Activated naive CD4-positive, alpha-beta T cell treated with anti-CD3 and anti-CD28 coated beads, Interleukin-2, amount 10 ng/mL, durations not matched to agents 7 days and 5 days (primary cell): ENCODE data around the gene SHB.
A peak's percentile ranks its signal among the peaks of the same experiment; 100 is the strongest.
"Not testable (repeated sequence)": the region's sequence is repeated elsewhere in the genome, so short reads cannot be mapped to it uniquely, and the experiment has no call there.

Experiments used
- CTCF ChIA-PET: fragments of 350-600 bp; sonication (Branson Sonifier 250); formaldehyde crosslinking; loops from one replicate; lab custom pipeline; 2021; ENCODE audit warnings: antibody characterized with exemption; lab: Charles Lee
- DNase-seq: peaks from one replicate; pipeline ENCODE4 v3.0.0-alpha.2; 2020
- H3K27ac Mint-ChIP-seq: one replicate; pipeline ENCODE4 v1.8.0; 2021; ENCODE audit warnings: mild to moderate bottlenecking, moderate library complexity, mixed read lengths
- H3K27me3 Mint-ChIP-seq: one replicate; pipeline ENCODE4 v1.8.0; 2021; ENCODE audit warnings: mild to moderate bottlenecking, mixed read lengths
- H3K36me3 Mint-ChIP-seq: one replicate; pipeline ENCODE4 v1.8.0; 2021; ENCODE audit warnings: mixed read lengths
- H3K4me1 Mint-ChIP-seq: one replicate; pipeline ENCODE4 v1.8.0; 2021; ENCODE audit warnings: mixed read lengths
- H3K4me3 Mint-ChIP-seq: one replicate; pipeline ENCODE4 v1.8.0; 2021; ENCODE audit warnings: mild to moderate bottlenecking, moderate library complexity, mixed read lengths
- H3K9me3 Mint-ChIP-seq: one replicate; pipeline ENCODE4 v1.8.0; 2021; ENCODE audit warnings: mixed read lengths

The SHB gene

GRCh38 chr9:37917801-37918664 is 151.0 kb downstream of the SHB start:
- peaks cover 3% of the 10 kb centered on the region for H3K27me3 Mint-ChIP-seq
- no peaks in the 10 kb centered on the region for H3K9me3 Mint-ChIP-seq
- no peak for DNase-seq
- no peaks in the 10 kb centered on the region for H3K4me1 Mint-ChIP-seq
- CTCF ChIA-PET = interaction anchor here (1.2 kb wide), 1 partner anchor 242 kb away, joined by 3 read pairs; no protein-coding TSS in a partner anchor
- no peak overlapping the region for H3K4me3 Mint-ChIP-seq
- no peak overlapping the region for H3K27ac Mint-ChIP-seq
- no peaks in the 10 kb centered on the region for H3K36me3 Mint-ChIP-seq

GRCh38 chr9:37917313-37917731 is 151.7 kb downstream of the SHB start:
- Mint-ChIP-seq H3K27me3 (peaks cover 3% of the 10 kb centered on the region), H3K9me3 (no peaks in the 10 kb centered on the region), H3K36me3 (no peaks in the 10 kb centered on the region), H3K4me1 (no peaks in the 10 kb centered on the region), H3K4me3 (no peak overlapping the region), H3K27ac (no peak overlapping the region)
- no peak for DNase-seq
- CTCF ChIA-PET = interaction anchor here (1.6 kb wide), 1 partner anchor 244 kb away, joined by 4 read pairs; no protein-coding TSS in a partner anchor

- Mint-ChIP-seq H3K27me3 (peaks cover 3% of the 10 kb centered on the region), H3K4me1 (no peaks in the 10 kb centered on the region), H3K9me3 (no peaks in the 10 kb centered on the region), H3K27ac (no peak overlapping the region), H3K4me3 (no peak overlapping the region), H3K36me3 (no peaks in the 10 kb centered on the region)
- CTCF ChIA-PET = interaction anchor here (0.9 to 1.6 kb wide), 2 partner anchors 170 to 244 kb away, joined by 3 to 4 read pairs; no protein-coding TSS in a partner anchor
- DNase-seq = no peak
Measured at GRCh38 chr9:37916471-37917312, 152.3 kb downstream of the SHB start.

- Mint-ChIP-seq H3K36me3 (no peaks in the 10 kb centered on the region), H3K4me3 (no peak overlapping the region), H3K9me3 (no peaks in the 10 kb centered on the region), H3K27me3 (peaks cover under 1% of the 10 kb centered on the region), H3K27ac (peak overlapping the region; percentile 37), H3K4me1 (no peaks in the 10 kb centered on the region)
- CTCF ChIA-PET = interaction anchor here (0.9 to 1.9 kb wide), 3 partner anchors 171 to 485 kb away, joined by 3 to 5 read pairs (median 4); no protein-coding TSS in a partner anchor
- DNase-seq = no peak
Measured at GRCh38 chr9:37915911-37916470, 153.0 kb downstream of the SHB start.

- no peak overlapping the region for H3K4me3 Mint-ChIP-seq
- CTCF ChIA-PET = interaction anchor here (1.0 to 3.2 kb wide), 12 partner anchors 7 to 486 kb away, joined by 4 to 29 read pairs (median 5); partner anchors contain the start of gene SHB
- no peak for DNase-seq
- H3K9me3 Mint-ChIP-seq = no peaks in the 10 kb centered on the region
- H3K36me3 Mint-ChIP-seq = no peaks in the 10 kb centered on the region
- no peaks in the 10 kb centered on the region for H3K27me3 Mint-ChIP-seq
- H3K4me1 Mint-ChIP-seq = no peaks in the 10 kb centered on the region
- H3K27ac Mint-ChIP-seq = no peak overlapping the region
Measured at GRCh38 chr9:37914701-37915358, 154.2 kb downstream of the SHB start.

- no peak for DNase-seq
- no peaks in the 10 kb centered on the region for H3K27me3 Mint-ChIP-seq
- no peak overlapping the region for H3K4me3 Mint-ChIP-seq
- no peaks in the 10 kb centered on the region for H3K9me3 Mint-ChIP-seq
- CTCF ChIA-PET = interaction anchor here (0.7 to 3.2 kb wide), 28 partner anchors 8 to 519 kb away, joined by 3 to 29 read pairs (median 4); partner anchors contain the start of gene SHB
- H3K4me1 Mint-ChIP-seq = no peaks in the 10 kb centered on the region
- H3K36me3 Mint-ChIP-seq = no peaks in the 10 kb centered on the region
- H3K27ac Mint-ChIP-seq = no peak overlapping the region
Measured at GRCh38 chr9:37914154-37914551, 154.9 kb downstream of the SHB start.

GRCh38 chr9:37913480-37914153 is 155.4 kb downstream of the SHB start:
- CTCF ChIA-PET = interaction anchor here (0.7 to 3.2 kb wide), 32 partner anchors 8 to 520 kb away, joined by 3 to 29 read pairs (median 4); partner anchors contain the start of gene SHB
- Mint-ChIP-seq H3K4me3 (no peak overlapping the region), H3K9me3 (no peaks in the 10 kb centered on the region), H3K27me3 (no peaks in the 10 kb centered on the region), H3K36me3 (no peaks in the 10 kb centered on the region), H3K4me1 (no peaks in the 10 kb centered on the region), H3K27ac (no peak overlapping the region)
- DNase-seq = peak; percentile 86

- Mint-ChIP-seq H3K27ac (no peak overlapping the region), H3K9me3 (no peaks in the 10 kb centered on the region), H3K27me3 (peaks cover 9% of the 10 kb centered on the region), H3K36me3 (no peaks in the 10 kb centered on the region), H3K4me3 (no peak overlapping the region), H3K4me1 (no peaks in the 10 kb centered on the region)
- no peak for DNase-seq
- CTCF ChIA-PET = interaction anchor here (0.8 to 1.3 kb wide), 6 partner anchors 9 to 312 kb away, joined by 3 to 5 read pairs (median 4); no protein-coding TSS in a partner anchor
Measured at GRCh38 chr9:37911271-37911681, 157.8 kb downstream of the SHB start.

GRCh38 chr9:37910271-37910670 is 158.8 kb downstream of the SHB start:
- Mint-ChIP-seq H3K4me3 (no peak overlapping the region), H3K27ac (no peak overlapping the region)

GRCh38 chr9:37909836-37910235 is 159.2 kb downstream of the SHB start:
- DNase-seq, H3K27ac Mint-ChIP-seq, H3K36me3 Mint-ChIP-seq, H3K4me1 Mint-ChIP-seq, H3K4me3 Mint-ChIP-seq, H3K9me3 Mint-ChIP-seq: not testable (repeated sequence)
- peaks cover 14% of the 10 kb centered on the region for H3K27me3 Mint-ChIP-seq
- CTCF ChIA-PET = interaction anchor here (0.8 kb wide), 1 partner anchor 11 kb away, joined by 3 read pairs; no protein-coding TSS in a partner anchor

More at GRCh38 chr9:37910271-37910670, 158.8 kb downstream of the SHB start:
- no peaks in the 10 kb centered on the region for H3K9me3 Mint-ChIP-seq
- DNase-seq = no peak
- H3K4me1 Mint-ChIP-seq = no peaks in the 10 kb centered on the region
- H3K27me3 Mint-ChIP-seq = peaks cover 14% of the 10 kb centered on the region
- CTCF ChIA-PET = interaction anchor here (0.8 to 1.3 kb wide), 3 partner anchors 8 to 250 kb away, joined by 3 read pairs; no protein-coding TSS in a partner anchor
- H3K36me3 Mint-ChIP-seq = no peaks in the 10 kb centered on the region

- H3K36me3 Mint-ChIP-seq = no peaks in the 10 kb centered on the region
- H3K27me3 Mint-ChIP-seq = peaks cover 19% of the 10 kb centered on the region
- no peak for DNase-seq
- no peak overlapping the region for H3K4me3 Mint-ChIP-seq
- H3K27ac Mint-ChIP-seq = no peak overlapping the region
- H3K9me3 Mint-ChIP-seq = no peaks in the 10 kb centered on the region
- CTCF ChIA-PET = interaction anchor here (2.3 kb wide), 1 partner anchor 178 kb away, joined by 11 read pairs; no protein-coding TSS in a partner anchor
- peaks cover 7% of the 10 kb centered on the region for H3K4me1 Mint-ChIP-seq
Measured at GRCh38 chr9:37909326-37909725, 159.7 kb downstream of the SHB start.

- peaks cover 8% of the 10 kb centered on the region for H3K4me1 Mint-ChIP-seq
- H3K27me3 Mint-ChIP-seq = peaks cover 22% of the 10 kb centered on the region
- H3K4me3 Mint-ChIP-seq = no peak overlapping the region
- CTCF ChIA-PET = interaction anchor here (1.1 to 2.3 kb wide), 2 partner anchors 178 to 179 kb away, joined by 3 to 11 read pairs; no protein-coding TSS in a partner anchor
- no peak for DNase-seq
- no peaks in the 10 kb centered on the region for H3K9me3 Mint-ChIP-seq
- no peak overlapping the region for H3K27ac Mint-ChIP-seq
- no peaks in the 10 kb centered on the region for H3K36me3 Mint-ChIP-seq
Measured at GRCh38 chr9:37908698-37909186, 160.3 kb downstream of the SHB start.
